ENCODE data around the gene LGALS4.
"Not testable (repeated sequence)": the region's sequence is repeated elsewhere in the genome, so short reads cannot be mapped to it uniquely, and the experiment has no call there.

DNA sequence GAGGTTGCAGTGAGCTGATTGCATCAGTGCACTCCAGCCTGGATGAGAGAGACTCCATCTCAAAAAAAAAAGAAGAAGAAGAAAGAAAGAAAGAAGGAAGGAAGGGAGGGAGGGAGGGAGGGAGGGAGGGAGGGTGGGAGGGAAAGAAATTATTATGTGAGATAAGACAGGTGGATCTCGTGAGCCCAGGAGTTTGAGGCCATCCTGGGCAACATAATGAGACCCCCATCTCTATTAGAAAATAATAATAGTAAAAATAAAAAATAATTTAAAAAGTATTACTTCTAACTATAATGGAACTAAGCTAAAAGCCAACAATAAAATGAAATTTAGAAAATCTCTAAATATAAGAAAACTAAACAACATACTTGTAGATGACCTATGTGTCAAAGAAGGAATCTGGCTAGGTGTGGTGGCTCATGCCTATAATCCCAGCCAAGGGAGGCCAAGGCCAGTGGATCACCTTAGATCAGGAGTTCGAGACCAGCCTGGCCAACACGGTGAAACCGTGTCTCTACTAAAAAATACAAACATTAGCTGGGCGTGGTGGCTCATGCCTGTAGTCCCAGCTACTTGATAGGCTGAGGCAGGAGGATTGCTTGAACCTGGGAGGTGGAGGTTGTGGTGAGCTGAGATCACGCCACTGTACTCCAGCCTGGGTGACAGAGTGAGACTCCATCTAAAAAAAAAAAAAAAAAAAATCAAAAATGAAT is 51.8 kb downstream of the LGALS4 start:
- not testable (repeated sequence) for TF ChIP-seq POLR2A (IDR thresholded peaks at IDR 0.05)
- TF ChIP-seq, protein P1, sequence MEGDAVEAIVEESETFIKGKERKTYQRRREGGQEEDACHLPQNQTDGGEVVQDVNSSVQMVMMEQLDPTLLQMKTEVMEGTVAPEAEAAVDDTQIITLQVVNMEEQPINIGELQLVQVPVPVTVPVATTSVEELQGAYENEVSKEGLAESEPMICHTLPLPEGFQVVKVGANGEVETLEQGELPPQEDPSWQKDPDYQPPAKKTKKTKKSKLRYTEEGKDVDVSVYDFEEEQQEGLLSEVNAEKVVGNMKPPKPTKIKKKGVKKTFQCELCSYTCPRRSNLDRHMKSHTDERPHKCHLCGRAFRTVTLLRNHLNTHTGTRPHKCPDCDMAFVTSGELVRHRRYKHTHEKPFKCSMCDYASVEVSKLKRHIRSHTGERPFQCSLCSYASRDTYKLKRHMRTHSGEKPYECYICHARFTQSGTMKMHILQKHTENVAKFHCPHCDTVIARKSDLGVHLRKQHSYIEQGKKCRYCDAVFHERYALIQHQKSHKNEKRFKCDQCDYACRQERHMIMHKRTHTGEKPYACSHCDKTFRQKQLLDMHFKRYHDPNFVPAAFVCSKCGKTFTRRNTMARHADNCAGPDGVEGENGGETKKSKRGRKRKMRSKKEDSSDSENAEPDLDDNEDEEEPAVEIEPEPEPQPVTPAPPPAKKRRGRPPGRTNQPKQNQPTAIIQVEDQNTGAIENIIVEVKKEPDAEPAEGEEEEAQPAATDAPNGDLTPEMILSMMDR (IDR thresholded peaks at IDR 0.05 in 8 of 11, conservative IDR thresholded peaks at IDR 0.05 in 3 of 11), result not testable (repeated sequence)

All from spleen (tissue), 7 donors.